Measurements from ENCODE around the gene EGLN3. TPM values are rescaled to one million over a fixed set of nuclear protein-coding genes. Genes with fewer than 3 reads are reported as not detected.
"Not testable (repeated sequence)": the region's sequence is repeated elsewhere in the genome, so short reads cannot be mapped to it uniquely, and the experiment has no call there.

The EGLN3 gene
- polyA plus RNA-seq (2014; cell fraction: cytosol; rRNA removed) = 1.4 and 2.5 TPM in 2 replicates
- polyA plus RNA-seq (2014; cell fraction: nucleus; rRNA removed) = 0.28 and 1.0 TPM in 2 replicates

GRCh38 chr14:33950320-33951182, at the start of gene EGLN3:
Gene EGLN3 (minus strand): TSS chr14:33951074. CDS start chr14:33950752, 322 bp downstream.
- peak; percentile 74 for DNase-seq (ENCODE audit: low spot score)

GRCh38 chr14:34000396-34000795, 49.5 kb upstream of the EGLN3 start:
- DNase-seq (ENCODE audit: low spot score) = no peak

- DNase-seq (ENCODE audit: low spot score) = no peak
Observed at GRCh38 chr14:33999771-34000291, 49.0 kb upstream of the EGLN3 start.

- DNase-seq (ENCODE audit: low spot score) = no peak
Observed at GRCh38 chr14:33997611-33998010, 46.7 kb upstream of the EGLN3 start.

- DNase-seq (ENCODE audit: low spot score) = no peak
Observed at GRCh38 chr14:33996462-33996861, 45.6 kb upstream of the EGLN3 start.

GRCh38 chr14:33993246-33993645, 42.4 kb upstream of the EGLN3 start:
- DNase-seq (ENCODE audit: low spot score) = no peak

GRCh38 chr14:33992274-33993007, 41.6 kb upstream of the EGLN3 start:
- DNase-seq (ENCODE audit: low spot score) = no peak

GRCh38 chr14:33990790-33991189, 39.9 kb upstream of the EGLN3 start:
- DNase-seq (ENCODE audit: low spot score) = no peak

GRCh38 chr14:33987565-33988080, 36.7 kb upstream of the EGLN3 start:
- no peak for DNase-seq (ENCODE audit: low spot score)

- DNase-seq (ENCODE audit: low spot score) = no peak
Observed at GRCh38 chr14:33986804-33987203, 35.9 kb upstream of the EGLN3 start.

GRCh38 chr14:33985242-33985641, 34.4 kb upstream of the EGLN3 start:
- no peak for DNase-seq (ENCODE audit: low spot score)

GRCh38 chr14:33979613-33980276, 28.9 kb upstream of the EGLN3 start:
- no peak for DNase-seq (ENCODE audit: low spot score)

- no peak for DNase-seq (ENCODE audit: low spot score)
Observed at GRCh38 chr14:33978892-33979612, 28.2 kb upstream of the EGLN3 start.

- no peak for DNase-seq (ENCODE audit: low spot score)
Observed at GRCh38 chr14:33972583-33973081, 21.8 kb upstream of the EGLN3 start.

GRCh38 chr14:33969846-33970245, 19.0 kb upstream of the EGLN3 start:
- DNase-seq (ENCODE audit: low spot score) = not testable (repeated sequence)

- DNase-seq (ENCODE audit: low spot score) = no peak
Observed at GRCh38 chr14:33968722-33969121, 17.8 kb upstream of the EGLN3 start.

GRCh38 chr14:33967138-33967537, 16.3 kb upstream of the EGLN3 start:
- DNase-seq (ENCODE audit: low spot score) = no peak

- no peak for DNase-seq (ENCODE audit: low spot score)
Observed at GRCh38 chr14:33966276-33966675, 15.4 kb upstream of the EGLN3 start.

GRCh38 chr14:33964599-33965317, 13.9 kb upstream of the EGLN3 start:
- DNase-seq (ENCODE audit: low spot score) = no peak

- no peak for DNase-seq (ENCODE audit: low spot score)
Observed at GRCh38 chr14:33963892-33964291, 13.0 kb upstream of the EGLN3 start.
